ENCODE measurements around the gene WNT2. TPM values are rescaled to one million over a fixed set of nuclear protein-coding genes. Genes with fewer than 3 reads are reported as not detected.
"Not testable (repeated sequence)": the region's sequence is repeated elsewhere in the genome, so short reads cannot be mapped to it uniquely, and the experiment has no call there.

Gene WNT2
- polyA plus RNA-seq, 1 experiment, result 8.4 TPM

DNA sequence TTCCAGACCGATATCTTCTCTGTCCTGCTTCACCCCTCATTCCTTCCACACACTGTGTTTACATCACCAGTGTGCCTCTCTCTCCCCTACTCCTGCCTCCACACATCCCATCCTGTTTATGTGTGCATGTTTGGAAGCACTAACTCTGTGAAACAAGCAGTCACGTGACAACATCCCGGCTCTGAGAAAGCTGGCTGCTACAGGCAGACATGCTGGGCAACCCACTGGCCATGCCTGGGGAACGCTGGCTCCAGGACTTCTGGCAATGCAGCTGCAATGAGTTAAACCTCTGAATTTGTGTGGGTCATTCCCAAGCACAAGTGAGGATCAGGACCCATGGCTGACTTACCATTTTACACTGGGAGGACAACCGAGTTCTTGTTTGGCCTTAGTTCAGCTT, 74.0 kb downstream of the WNT2 start:
- no peak for DNase-seq (ENCODE audit: low read depth)
- Histone ChIP-seq H3K27me3 (ENCODE audit: control insufficient read depth, insufficient read depth, low read length) (no peaks in the 10 kb centered on the region), H3K36me3 (ENCODE audit: control insufficient read depth, insufficient read depth, low read length) (no peaks in the 10 kb centered on the region), H3K4me3 (ENCODE audit: low read depth, low read length) (no peak overlapping the region)
- TF ChIP-seq, protein P1, sequence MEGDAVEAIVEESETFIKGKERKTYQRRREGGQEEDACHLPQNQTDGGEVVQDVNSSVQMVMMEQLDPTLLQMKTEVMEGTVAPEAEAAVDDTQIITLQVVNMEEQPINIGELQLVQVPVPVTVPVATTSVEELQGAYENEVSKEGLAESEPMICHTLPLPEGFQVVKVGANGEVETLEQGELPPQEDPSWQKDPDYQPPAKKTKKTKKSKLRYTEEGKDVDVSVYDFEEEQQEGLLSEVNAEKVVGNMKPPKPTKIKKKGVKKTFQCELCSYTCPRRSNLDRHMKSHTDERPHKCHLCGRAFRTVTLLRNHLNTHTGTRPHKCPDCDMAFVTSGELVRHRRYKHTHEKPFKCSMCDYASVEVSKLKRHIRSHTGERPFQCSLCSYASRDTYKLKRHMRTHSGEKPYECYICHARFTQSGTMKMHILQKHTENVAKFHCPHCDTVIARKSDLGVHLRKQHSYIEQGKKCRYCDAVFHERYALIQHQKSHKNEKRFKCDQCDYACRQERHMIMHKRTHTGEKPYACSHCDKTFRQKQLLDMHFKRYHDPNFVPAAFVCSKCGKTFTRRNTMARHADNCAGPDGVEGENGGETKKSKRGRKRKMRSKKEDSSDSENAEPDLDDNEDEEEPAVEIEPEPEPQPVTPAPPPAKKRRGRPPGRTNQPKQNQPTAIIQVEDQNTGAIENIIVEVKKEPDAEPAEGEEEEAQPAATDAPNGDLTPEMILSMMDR (IDR thresholded peaks at IDR 0.05; ENCODE audit: insufficient read depth, low read depth, low read length), result no peak
- POLR2A ChIA-PET, result no interaction called here
- CTCF ChIA-PET, result interaction anchor here (1.0 kb wide), 1 partner anchor 36 kb away, joined by 3 read pairs; no protein-coding TSS in a partner anchor

DNA sequence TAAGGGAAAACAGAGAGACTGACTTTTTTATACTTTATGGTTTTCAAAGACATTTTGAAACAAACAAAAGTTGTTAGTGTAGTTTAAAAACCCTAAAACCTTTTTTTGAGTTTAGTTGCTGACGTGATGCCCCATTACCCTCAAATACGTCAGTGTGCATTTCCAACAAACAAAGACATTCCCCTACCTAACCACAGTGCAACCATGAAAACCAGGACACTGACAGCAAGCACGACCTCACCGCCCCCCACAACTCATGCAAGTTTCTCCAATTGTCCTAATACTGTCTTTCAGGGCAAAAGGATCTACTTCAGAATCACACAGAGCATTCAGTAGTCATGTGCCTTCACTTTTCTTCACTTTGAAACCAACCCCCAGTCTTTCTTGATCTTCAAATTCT, 75.0 kb downstream of the WNT2 start:
- DNase-seq (ENCODE audit: low read depth), result no peak
- POLR2A ChIA-PET, result no interaction called here
- CTCF ChIA-PET, result no interaction called here
- Histone ChIP-seq H3K27me3 (ENCODE audit: control insufficient read depth, insufficient read depth, low read length) (no peaks in the 10 kb centered on the region), H3K36me3 (ENCODE audit: control insufficient read depth, insufficient read depth, low read length) (no peaks in the 10 kb centered on the region), H3K4me3 (ENCODE audit: low read depth, low read length) (no peak overlapping the region)
- TF ChIP-seq, protein P1 (IDR thresholded peaks at IDR 0.05; ENCODE audit: insufficient read depth, low read depth, low read length), result no peak

DNA sequence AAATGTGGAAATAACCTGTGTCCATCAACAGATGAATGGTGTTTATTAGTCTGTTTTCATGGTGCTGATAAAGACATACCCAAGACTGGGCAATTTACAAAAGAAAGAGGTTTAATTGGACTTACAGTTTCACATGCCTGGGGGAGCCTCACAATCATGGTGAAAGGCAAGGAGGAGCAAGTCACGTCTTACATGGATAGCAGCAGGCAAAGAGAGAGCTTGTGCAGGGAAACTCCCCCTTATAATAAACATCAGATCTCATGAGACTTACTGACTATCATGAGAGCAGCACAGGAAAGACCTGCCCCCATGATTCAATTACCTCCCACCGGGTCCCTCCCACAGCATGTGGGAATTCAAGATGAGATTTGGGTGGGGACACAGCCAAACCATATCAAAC, 77.2 kb downstream of the WNT2 start:
- POLR2A ChIA-PET, result not testable (repeated sequence)

DNA sequence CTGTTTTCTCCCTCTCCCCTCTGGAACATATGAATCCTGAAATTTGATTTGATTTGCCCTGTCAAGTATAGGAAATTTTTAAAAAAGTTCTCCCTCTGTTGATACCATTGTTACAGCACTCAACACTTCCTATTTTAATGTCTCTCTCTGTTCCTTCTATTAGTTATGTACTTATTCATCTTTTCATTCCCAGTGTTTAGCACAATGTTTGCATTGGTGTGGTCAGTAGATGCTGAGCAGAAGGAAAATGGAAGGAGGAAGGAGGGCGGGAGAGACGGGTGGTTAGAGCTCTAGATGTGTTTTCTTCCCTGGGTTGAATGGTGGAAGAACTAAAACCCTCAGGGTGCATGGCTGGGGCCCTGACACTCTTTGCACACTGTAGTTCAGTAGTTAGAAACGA, 79.5 kb downstream of the WNT2 start:
- ChIA-PET POLR2A (no interaction called here), CTCF (interaction anchor here (0.9 kb wide), 1 partner anchor 20 kb away, joined by 3 read pairs; no protein-coding TSS in a partner anchor)
- no peak for DNase-seq (ENCODE audit: low read depth)
- no peak overlapping the region for H3K4me3 ChIP-seq (ENCODE audit: low read depth, low read length)
- no peaks in the 10 kb centered on the region for H3K27me3 ChIP-seq (ENCODE audit: control insufficient read depth, insufficient read depth, low read length)
- TF ChIP-seq, protein P1 (IDR thresholded peaks at IDR 0.05; ENCODE audit: insufficient read depth, low read depth, low read length), result no peak
- H3K36me3 ChIP-seq (ENCODE audit: control insufficient read depth, insufficient read depth, low read length), result no peaks in the 10 kb centered on the region

More for the DNA sequence above, 77.2 kb downstream of the WNT2 start:
- CTCF ChIA-PET; H3K4me3 ChIP-seq (ENCODE audit: low read depth, low read length); H3K27me3 ChIP-seq (ENCODE audit: control insufficient read depth, insufficient read depth, low read length); H3K36me3 ChIP-seq (ENCODE audit: control insufficient read depth, insufficient read depth, low read length); DNase-seq (ENCODE audit: low read depth): not testable (repeated sequence)

DNA sequence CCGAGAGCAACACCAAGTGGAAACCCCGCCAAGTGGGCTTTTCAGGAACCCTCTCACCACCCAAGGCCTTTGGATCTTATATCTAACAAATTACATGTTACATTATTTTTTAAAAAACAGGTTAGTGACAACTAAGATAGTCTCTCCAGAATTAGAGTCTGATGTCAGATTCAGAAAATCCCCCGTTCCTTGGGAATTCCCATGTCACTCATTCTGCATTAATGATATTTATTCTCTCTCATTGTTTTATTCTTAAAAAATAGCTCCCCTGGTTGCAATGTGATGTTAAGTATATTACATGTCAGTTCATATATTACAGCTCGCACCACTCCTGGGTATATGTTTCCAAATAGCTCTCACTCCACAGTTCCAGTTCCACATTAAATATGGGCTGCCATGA, 81.8 kb downstream of the WNT2 start:
- H3K27me3 ChIP-seq (ENCODE audit: control insufficient read depth, insufficient read depth, low read length), result no peaks in the 10 kb centered on the region; the same call in 1 of the 2 replicates
- no peaks in the 10 kb centered on the region for H3K36me3 ChIP-seq (ENCODE audit: control insufficient read depth, insufficient read depth, low read length)
- DNase-seq (ENCODE audit: low read depth), result no peak
- ChIA-PET POLR2A (no interaction called here), CTCF (no interaction called here)
- TF ChIP-seq, protein P1 (IDR thresholded peaks at IDR 0.05; ENCODE audit: insufficient read depth, low read depth, low read length), result no peak
- no peak overlapping the region for H3K4me3 ChIP-seq (ENCODE audit: low read depth, low read length)

DNA sequence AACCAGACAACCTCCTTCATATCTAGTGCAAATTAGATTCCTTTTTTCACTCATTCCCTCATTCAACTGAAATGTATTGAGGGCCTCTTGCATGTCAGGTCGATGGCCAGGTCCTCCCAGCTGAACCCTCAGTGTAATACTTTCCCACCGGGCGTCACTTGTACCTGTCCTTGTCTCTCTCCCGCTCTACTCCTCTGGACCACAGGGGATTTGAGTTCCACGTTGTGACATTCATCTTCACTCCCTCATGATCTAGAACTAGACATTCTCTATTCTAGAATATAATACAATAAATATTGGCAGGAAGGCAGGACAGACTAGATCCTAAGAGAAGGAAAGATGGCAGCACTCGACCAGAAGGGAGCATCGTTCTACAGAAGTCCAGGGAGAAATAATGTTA, 83.9 kb downstream of the WNT2 start:
- H3K36me3 ChIP-seq (ENCODE audit: control insufficient read depth, insufficient read depth, low read length), result no peaks in the 10 kb centered on the region
- DNase-seq (ENCODE audit: low read depth), result no peak
- TF ChIP-seq, protein P1 (IDR thresholded peaks at IDR 0.05; ENCODE audit: insufficient read depth, low read depth, low read length), result no peak
- POLR2A ChIA-PET, result no interaction called here
- CTCF ChIA-PET, result interaction anchor here (1.9 kb wide), 1 partner anchor 12 kb away, joined by 5 read pairs; no protein-coding TSS in a partner anchor
- H3K27me3 ChIP-seq (ENCODE audit: control insufficient read depth, insufficient read depth, low read length), result no peaks in the 10 kb centered on the region; the same call in 1 of the 2 replicates
- H3K4me3 ChIP-seq (ENCODE audit: low read depth, low read length), result no peak overlapping the region

All from BJ (cell line).